ENCODE results near the gene ZNF83. TPM values are rescaled to one million over a fixed set of nuclear protein-coding genes. Genes with fewer than 3 reads are reported as not detected.

ZNF83 gene
- total and polyA plus RNA-seq, 2 of the 4 experiments (the other 2 are of a cell fraction), result 32.9 to 36.9 TPM

DNA sequence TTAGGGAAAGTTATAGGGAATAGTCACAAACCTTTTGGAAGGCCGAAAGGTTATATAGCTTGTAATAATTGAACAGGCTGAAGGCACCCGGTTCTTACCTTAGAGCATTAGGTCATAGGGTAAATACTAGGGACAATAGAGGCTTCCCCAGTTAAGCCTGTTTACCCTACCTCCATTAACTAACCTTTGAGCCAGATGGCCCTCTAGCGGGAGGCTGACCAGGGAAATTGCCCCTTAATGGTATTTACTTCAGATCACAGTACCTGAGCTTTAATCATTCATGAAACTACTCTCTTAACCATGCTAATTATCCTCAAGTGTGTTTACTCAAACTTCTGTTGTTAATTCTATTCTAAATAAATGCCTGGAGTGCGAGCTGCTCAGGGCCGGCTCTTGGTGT is 20.4 kb upstream of the ZNF83 start:
- Histone ChIP-seq H4K5ac (ENCODE audit: low read depth, low read length) (no peak overlapping the region), H3K79me1 (ENCODE audit: low read depth in 1 of 2, low read length in 2 of 2) (peaks cover 31 to 57% of the 10 kb centered on the region in 2 experiments), H3K27ac (ENCODE audit: insufficient read depth, low read length) (no peak overlapping the region), H3K56ac (ENCODE audit: extremely low read depth, insufficient read depth, low read length) (no peak overlapping the region), H2BK5ac (ENCODE audit: low read depth, low read length, poor library complexity, severe bottlenecking) (no peak overlapping the region), H2AFZ (replicated peaks; ENCODE audit: low read length, poor library complexity) (no peak overlapping the region), H3K9ac (ENCODE audit: low read depth, low read length) (no peak overlapping the region), H3K9me1 (ENCODE audit: insufficient read depth, low read length) (peaks cover 7% of the 10 kb centered on the region; the same call in 1 of the 2 replicates), H2BK20ac (ENCODE audit: low read depth, low read length) (no peak overlapping the region), H3K4me1 (ENCODE audit: control insufficient read depth, insufficient read depth, low read length) (peaks cover 6% of the 10 kb centered on the region), H3K4me2 (ENCODE audit: low read depth, low read length) (no peak overlapping the region), H3K18ac (ENCODE audit: low read depth, low read length) (no peak overlapping the region), H4K8ac (ENCODE audit: low read depth in 2 of 2, low read length in 2 of 2) (no peak overlapping the region), H3K4me3 (ENCODE audit: insufficient read depth, low read depth, low read length) (no peak overlapping the region), H4K20me1 (ENCODE audit: insufficient read depth, low read length) (peaks cover 11% of the 10 kb centered on the region), H3K4ac (ENCODE audit: low read depth, low read length) (no peak overlapping the region), H2AK5ac (ENCODE audit: low read depth, low read length) (no peak overlapping the region), H2AK9ac (replicated peaks; ENCODE audit: low read depth, low read length, poor library complexity) (no peak overlapping the region), H3K23ac (ENCODE audit: low read depth, low read length) (no peak overlapping the region), H3K14ac (replicated peaks; ENCODE audit: low read depth, low read length) (no peak overlapping the region), H2BK15ac (ENCODE audit: low read depth, low read length) (no peak overlapping the region), H3K9me3 (ENCODE audit: control insufficient read depth, insufficient read depth, low read length) (no peaks in the 10 kb centered on the region), H2BK120ac (ENCODE audit: low read depth, low read length) (no peak overlapping the region), H3K27me3 (ENCODE audit: control insufficient read depth, insufficient read depth, low read length) (no peaks in the 10 kb centered on the region), H4K91ac (ENCODE audit: insufficient read depth, low read depth, low read length) (no peak overlapping the region), H3K36me3 (ENCODE audit: control insufficient read depth, insufficient read depth, low read length) (peaks cover 30% of the 10 kb centered on the region)
- POLR2A ChIA-PET (ENCODE audit: unreplicated experiment), result no interaction called here
- dilution Hi-C loops (cut with HindIII; ENCODE audit: low sequenced_read_pairs, unreplicated experiment), result no loop called here
- BruUV-seq (replicated peaks), result no TSS peak
- in situ Hi-C loops (cut with MboI; ENCODE audit: low sequenced_read_pairs), result no loop called here
- no peak for DNase-seq
- no CpG with 5 or more reads among the region's 5 CpGs for WGBS, 2 experiments (ENCODE audit: extremely low coverage in 2 of 2, insufficient read length in 1 of 2)
- intact Hi-C loops (cut with micrococcal nuclease), result no loop called here
- no peak for ATAC-seq (ENCODE audit: low read depth)
- CTCF ChIA-PET, result no interaction called here
- TF ChIP-seq MAFK (IDR thresholded peaks at IDR 0.05; ENCODE audit: low read depth, low read length) (no peak), RAD21 (IDR thresholded peaks at IDR 0.05; ENCODE audit: low read length) (no peak), CEBPB (IDR thresholded peaks at IDR 0.05; ENCODE audit: low read depth, low read length) (no peak), RFX5 (IDR thresholded peaks at IDR 0.05; ENCODE audit: low read depth, low read length) (no peak), BHLHE40 (IDR thresholded peaks at IDR 0.05; ENCODE audit: low read depth, low read length) (no peak), MXI1 (IDR thresholded peaks at IDR 0.05; ENCODE audit: borderline replicate concordance, low read depth, low read length) (no peak), RCOR1 (IDR thresholded peaks at IDR 0.05; ENCODE audit: insufficient replicate concordance, low read length) (no peak), POLR2A (IDR thresholded peaks at IDR 0.05; ENCODE audit: low read depth, low read length) (no peak), FOS (IDR thresholded peaks at IDR 0.05; ENCODE audit: low read depth, low read length) (no peak), CHD1 (IDR thresholded peaks at IDR 0.05; ENCODE audit: low read depth, low read length) (no peak), MAZ (IDR thresholded peaks at IDR 0.05; ENCODE audit: borderline replicate concordance, low read depth, low read length) (no peak), NFE2L2 (IDR thresholded peaks at IDR 0.05; ENCODE audit: low read depth, low read length) (no peak)
- TF ChIP-seq, protein P1, sequence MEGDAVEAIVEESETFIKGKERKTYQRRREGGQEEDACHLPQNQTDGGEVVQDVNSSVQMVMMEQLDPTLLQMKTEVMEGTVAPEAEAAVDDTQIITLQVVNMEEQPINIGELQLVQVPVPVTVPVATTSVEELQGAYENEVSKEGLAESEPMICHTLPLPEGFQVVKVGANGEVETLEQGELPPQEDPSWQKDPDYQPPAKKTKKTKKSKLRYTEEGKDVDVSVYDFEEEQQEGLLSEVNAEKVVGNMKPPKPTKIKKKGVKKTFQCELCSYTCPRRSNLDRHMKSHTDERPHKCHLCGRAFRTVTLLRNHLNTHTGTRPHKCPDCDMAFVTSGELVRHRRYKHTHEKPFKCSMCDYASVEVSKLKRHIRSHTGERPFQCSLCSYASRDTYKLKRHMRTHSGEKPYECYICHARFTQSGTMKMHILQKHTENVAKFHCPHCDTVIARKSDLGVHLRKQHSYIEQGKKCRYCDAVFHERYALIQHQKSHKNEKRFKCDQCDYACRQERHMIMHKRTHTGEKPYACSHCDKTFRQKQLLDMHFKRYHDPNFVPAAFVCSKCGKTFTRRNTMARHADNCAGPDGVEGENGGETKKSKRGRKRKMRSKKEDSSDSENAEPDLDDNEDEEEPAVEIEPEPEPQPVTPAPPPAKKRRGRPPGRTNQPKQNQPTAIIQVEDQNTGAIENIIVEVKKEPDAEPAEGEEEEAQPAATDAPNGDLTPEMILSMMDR (conservative IDR thresholded peaks at IDR 0.05; ENCODE audit: low read depth, low read length), result no peak
- TF ChIP-seq, protein P2, sequence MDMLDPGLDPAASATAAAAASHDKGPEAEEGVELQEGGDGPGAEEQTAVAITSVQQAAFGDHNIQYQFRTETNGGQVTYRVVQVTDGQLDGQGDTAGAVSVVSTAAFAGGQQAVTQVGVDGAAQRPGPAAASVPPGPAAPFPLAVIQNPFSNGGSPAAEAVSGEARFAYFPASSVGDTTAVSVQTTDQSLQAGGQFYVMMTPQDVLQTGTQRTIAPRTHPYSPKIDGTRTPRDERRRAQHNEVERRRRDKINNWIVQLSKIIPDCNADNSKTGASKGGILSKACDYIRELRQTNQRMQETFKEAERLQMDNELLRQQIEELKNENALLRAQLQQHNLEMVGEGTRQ (IDR thresholded peaks at IDR 0.05; ENCODE audit: low read depth, low read length), result no peak
- TF ChIP-seq, protein P3, sequence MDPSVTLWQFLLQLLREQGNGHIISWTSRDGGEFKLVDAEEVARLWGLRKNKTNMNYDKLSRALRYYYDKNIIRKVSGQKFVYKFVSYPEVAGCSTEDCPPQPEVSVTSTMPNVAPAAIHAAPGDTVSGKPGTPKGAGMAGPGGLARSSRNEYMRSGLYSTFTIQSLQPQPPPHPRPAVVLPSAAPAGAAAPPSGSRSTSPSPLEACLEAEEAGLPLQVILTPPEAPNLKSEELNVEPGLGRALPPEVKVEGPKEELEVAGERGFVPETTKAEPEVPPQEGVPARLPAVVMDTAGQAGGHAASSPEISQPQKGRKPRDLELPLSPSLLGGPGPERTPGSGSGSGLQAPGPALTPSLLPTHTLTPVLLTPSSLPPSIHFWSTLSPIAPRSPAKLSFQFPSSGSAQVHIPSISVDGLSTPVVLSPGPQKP (IDR thresholded peaks at IDR 0.05; ENCODE audit: borderline replicate concordance, low read depth, low read length), result no peak
